Pancreas (tissue), 10 donors: Measurements from ENCODE around the gene GSTA4. TPM values are rescaled to one million over a fixed set of nuclear protein-coding genes. Genes with fewer than 3 reads are reported as not detected.
A peak's percentile ranks its signal among the peaks of the same experiment; 100 is the strongest.

Source experiments
- ATAC-seq, 4 donors: fragments of 200-7000 bp; cut with Tn5 transposase; one replicate each; pipeline versions ENCODE4 v1.8.0 to v1.9.1; 2020; ENCODE audit warnings: mild to moderate bottlenecking in 4 of 4, moderate library complexity in 4 of 4
- DNase-seq, 6 donors: peaks; one replicate each; pipeline ENCODE4 v3.0.0-alpha.2; 2020
- FAIRE-seq: peaks from 2 replicates; lab custom pipeline; 2012; peaks lifted over from hg19 to GRCh38; lab: Jason Lieb, UNC
- H3K27ac ChIP-seq, 4 donors: fragments of 200-600 bp; sonication (generic); 1 replicate in 3 of 4; 2 replicates in 1 of 4; pipeline versions ENCODE4 v1.5.0 to v1.8.0; 2020
- H3K27me3 ChIP-seq, 4 donors: fragments of 200-600 bp; one replicate each; pipeline ENCODE4 v1.8.0; 2021
- H3K36me3 ChIP-seq, 3 donors: fragments of 200-600 bp; sonication (generic) in 1 of 3; one replicate each; pipeline versions ENCODE4 v1.5.0 to v1.8.0; 2020 to 2021
- H3K4me1 ChIP-seq, 3 donors: fragments of 200-600 bp; one replicate each; pipeline ENCODE4 v1.8.0; 2021
- H3K4me3 ChIP-seq, 4 donors: fragments of 200-600 bp; sonication (generic) in 2 of 4; one replicate each; pipeline versions ENCODE4 v1.5.0 to v1.8.0; 2020 to 2021
- H3K9me3 ChIP-seq, 4 donors: fragments of 200-600 bp; one replicate each; pipeline ENCODE4 v1.8.0; 2021
- CTCF ChIP-seq, 4 donors: fragments of 200-600 bp; sonication (generic) in 3 of 4; IDR thresholded peaks; one replicate each; pipeline versions ENCODE4 v1.5.0 to v1.8.0; 2021; ENCODE audit warnings: antibody characterized with exemption in 4 of 4
- WGBS, 2 donors: extraction: QIAGEN DNeasy Blood & Tissue Kit; methylation state at CpG; one replicate each; pipeline ENCODE4 v1.1.7; 2013; 5-methylcytosine and 5-hydroxymethylcytosine counted together
- intact Hi-C, 3 donors: fragments of 100-400 bp; cut with DNase I; formaldehyde crosslinking; loops; one replicate each; pipeline versions ENCODE4 v1.11.1 to v1.14.2; 2022
- polyA plus RNA-seq, 2 donors: library from polyadenylated mRNA; stranded (reverse); fragments of 200-250 nt; gene quantifications; one replicate each; pipeline ENCODE4 v1.2.3, GENCODE V29; 2013
- total RNA-seq, 6 donors: library from RNA; stranded (reverse); fragmentation: NEBNext Ultra II Directional in 4 of 6; extraction: Animal tissue kit (Norgen Biotek cat#: 25700) in 4 of 6; gene quantifications; one replicate each; pipeline versions ENCODE4 v1.2.1 to v1.2.4, GENCODE V29; 2021 to 2023
- donor health status: healthy with polysubstance abuse.
- donor health status: DM: no; HTN: no; CAD: no; lungs with moderate emphysema.
- donor health status: DM: no; HTN: no; CAD: no.
- donor health status: control.
- donor health status: control.
- donor health status: Bipolar disorder and iron deficiency.
- donor health status: DM: yes; HTN: yes; CAD: no.
- donor health status: DM: no; HTN: no; CAD: no.
- donor health status: DM: no; HTN: no; CAD: no.
- donor health status: DM: yes; HTN: yes; CAD: no.

GSTA4 gene
- total and polyA plus RNA-seq, 8 donors: 11.0 to 33.3 (median 14.5) TPM

- TF ChIP-seq CTCF (IDR thresholded peaks at IDR 0.05): no peak
- intact Hi-C loops: loop anchor here in 1 of 3 donors (10.0 kb wide), 1 partner anchor 118 kb away; no protein-coding TSS in a partner anchor
- no peaks in the 10 kb centered on the region for H3K27me3 ChIP-seq
- DNase-seq: no peak
- WGBS, 2 donors: 68 to 76% methylated on average over 8 of the region's 8 CpGs
- peak overlapping the region in 3 of 4 donors; percentile 66 to 84 (median 77) for H3K4me3 ChIP-seq
- H3K36me3 ChIP-seq: no peaks in the 10 kb centered on the region
- FAIRE-seq: peak; percentile 29
- no peak for ATAC-seq
- H3K4me1 ChIP-seq: peaks cover 0 to 13% (median 8%) of the 10 kb centered on the region in 3 donors
- H3K27ac ChIP-seq: peak overlapping the region in 2 of 4 donors; percentile 96 to 98
- no peaks in the 10 kb centered on the region for H3K9me3 ChIP-seq
Measured at GRCh38 chr6:52992980-52993920, 1.8 kb downstream of the GSTA4 start.

- WGBS, 2 donors: 88 to 93% methylated on average over 2 of the region's 2 CpGs
- peaks cover 0 to 8% (median 7%) of the 10 kb centered on the region in 3 donors for H3K4me1 ChIP-seq
- TF ChIP-seq CTCF (IDR thresholded peaks at IDR 0.05): no peak
- FAIRE-seq (no peak), ATAC-seq (no peak), DNase-seq (no peak)
- H3K9me3 ChIP-seq: no peaks in the 10 kb centered on the region
- intact Hi-C loops: loop anchor here in 1 of 3 donors (10.0 kb wide), 1 partner anchor 116 kb away; no protein-coding TSS in a partner anchor
- peaks cover 0 to 7% (median 0%) of the 10 kb centered on the region in 3 donors for H3K36me3 ChIP-seq
- no peak overlapping the region for H3K4me3 ChIP-seq
- no peaks in the 10 kb centered on the region for H3K27me3 ChIP-seq
- H3K27ac ChIP-seq: no peak overlapping the region
Measured at GRCh38 chr6:52990342-52990741, 4.7 kb downstream of the GSTA4 start.

- Histone ChIP-seq H3K27me3 (no peaks in the 10 kb centered on the region), H3K9me3 (no peaks in the 10 kb centered on the region), H3K27ac (no peak overlapping the region), H3K4me1 (peaks cover 0 to 9% (median 0%) of the 10 kb centered on the region in 3 donors), H3K36me3 (peaks cover 0 to 27% (median 0%) of the 10 kb centered on the region in 3 donors), H3K4me3 (no peak overlapping the region)
- no peak for TF ChIP-seq CTCF (IDR thresholded peaks at IDR 0.05)
- FAIRE-seq: no peak
- no peak for DNase-seq
- no peak for ATAC-seq
- intact Hi-C loops: no loop called here
- WGBS, 2 donors: 88 to 92% methylated on average over 4 of the region's 4 CpGs
Measured at GRCh38 chr6:52985228-52985627, 9.9 kb downstream of the GSTA4 start.

GRCh38 chr6:52984247-52984646 is 10.8 kb downstream of the GSTA4 start:
- no peak for FAIRE-seq
- Histone ChIP-seq H3K4me3 (no peak overlapping the region), H3K36me3 (peaks cover 0 to 27% (median 0%) of the 10 kb centered on the region in 3 donors), H3K27me3 (no peaks in the 10 kb centered on the region), H3K9me3 (no peaks in the 10 kb centered on the region), H3K27ac (no peak overlapping the region), H3K4me1 (peaks cover 0 to 9% (median 0%) of the 10 kb centered on the region in 3 donors)
- WGBS, 2 donors: 92 to 93% methylated on average over 3 of the region's 3 CpGs
- intact Hi-C loops: no loop called here
- TF ChIP-seq CTCF (IDR thresholded peaks at IDR 0.05): no peak
- no peak for DNase-seq
- ATAC-seq: no peak
